Skin of body (tissue), 2 donors: Measurements from ENCODE around the gene MXRA7. TPM values are rescaled to one million over a fixed set of nuclear protein-coding genes. Genes with fewer than 3 reads are reported as not detected.

ENCODE experiments used
- DNase-seq: peaks from one replicate; lab custom pipeline; 2025; lab: John Stamatoyannopoulos, UW
- total RNA-seq: library from RNA; depleted of rRNA; stranded (reverse); fragments of >200 nt; gene quantifications from one replicate; pipeline ENCODE4 v1.2.3, GENCODE V29; 2014

MXRA7 gene
- total RNA-seq, 1 donor from 2014 or later, result 66.4 TPM

DNA sequence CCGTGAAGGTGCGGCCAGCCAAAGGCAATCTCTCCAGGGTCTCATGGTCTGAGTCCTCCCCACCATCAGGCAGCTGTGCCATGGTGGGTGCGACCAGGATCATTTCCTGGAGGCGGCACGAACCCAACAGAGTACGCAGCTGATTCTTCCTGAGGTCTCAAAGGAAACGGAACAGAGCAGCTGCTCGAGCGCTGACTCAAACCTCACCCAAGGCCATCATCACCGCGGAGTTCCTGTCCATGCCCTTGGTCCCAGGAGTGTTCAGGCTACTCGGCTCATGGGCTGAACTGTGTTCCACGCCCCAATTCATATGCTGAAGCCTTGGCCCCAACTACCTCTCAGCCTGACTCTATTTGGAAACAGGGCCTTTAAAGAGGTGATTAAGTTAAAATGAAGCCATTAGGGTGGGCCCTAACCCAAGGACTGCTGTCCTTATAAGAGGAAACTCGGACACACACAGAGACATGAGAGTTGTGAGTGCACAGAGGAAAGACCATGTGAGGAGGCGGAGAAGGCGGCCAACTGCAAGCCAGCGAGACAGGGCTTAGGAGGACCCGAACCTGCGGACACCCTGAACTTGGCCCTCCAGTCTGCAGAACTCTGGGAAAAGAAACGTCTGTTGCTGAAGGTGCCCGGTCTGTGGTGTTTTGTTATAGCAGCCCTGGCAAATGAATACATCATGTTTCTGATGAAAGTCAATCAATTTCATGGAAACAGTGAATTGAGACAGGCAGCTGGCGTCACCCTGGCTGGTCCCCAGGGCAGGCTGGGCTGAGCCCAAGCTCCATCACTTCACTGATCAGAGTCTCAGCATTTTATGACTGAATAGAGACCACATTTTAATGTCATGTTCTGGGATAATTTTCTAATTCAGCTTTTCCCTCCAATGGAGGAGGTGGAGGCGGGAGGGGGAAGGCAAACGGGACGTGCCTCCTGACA is 13.7 kb downstream of the MXRA7 start:
- no peak for DNase-seq

DNA sequence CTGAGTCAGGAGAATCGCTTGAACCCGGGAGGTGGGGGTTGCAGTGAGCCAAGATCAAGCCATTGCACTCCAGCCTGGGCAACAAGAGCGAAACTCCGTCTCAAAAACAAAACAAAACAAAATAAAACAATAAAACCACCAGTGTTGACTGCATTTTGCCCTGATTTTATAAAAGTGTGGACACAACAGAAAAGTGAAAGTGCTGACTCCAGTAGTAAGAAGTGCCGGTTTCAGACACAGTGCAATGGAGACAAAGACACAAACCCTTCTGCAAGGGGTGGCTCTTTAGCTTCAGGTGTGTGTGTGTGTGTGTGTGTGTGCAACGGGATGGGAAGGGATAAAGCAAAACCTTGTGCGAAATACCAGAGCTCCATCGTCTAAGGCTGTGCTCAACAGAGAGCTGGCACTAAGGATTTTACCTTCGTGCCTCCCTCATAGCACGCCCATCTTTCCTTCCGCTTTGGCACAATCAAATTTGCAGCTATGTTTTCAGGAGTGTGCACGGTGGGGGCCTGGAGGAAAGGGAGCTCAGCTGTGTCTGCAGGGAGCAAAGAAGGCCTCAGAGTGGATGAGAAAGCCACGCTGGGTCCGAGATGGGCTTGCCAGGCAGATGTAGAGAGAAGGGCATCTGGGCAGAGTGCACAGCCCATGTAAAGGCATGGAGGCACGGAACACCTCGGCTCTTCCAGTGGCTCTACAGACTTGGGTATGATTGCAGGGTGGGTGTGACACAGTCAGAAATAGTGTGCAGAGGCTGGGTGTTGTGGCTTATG is 15.5 kb downstream of the MXRA7 start:
- DNase-seq, result no peak

DNA sequence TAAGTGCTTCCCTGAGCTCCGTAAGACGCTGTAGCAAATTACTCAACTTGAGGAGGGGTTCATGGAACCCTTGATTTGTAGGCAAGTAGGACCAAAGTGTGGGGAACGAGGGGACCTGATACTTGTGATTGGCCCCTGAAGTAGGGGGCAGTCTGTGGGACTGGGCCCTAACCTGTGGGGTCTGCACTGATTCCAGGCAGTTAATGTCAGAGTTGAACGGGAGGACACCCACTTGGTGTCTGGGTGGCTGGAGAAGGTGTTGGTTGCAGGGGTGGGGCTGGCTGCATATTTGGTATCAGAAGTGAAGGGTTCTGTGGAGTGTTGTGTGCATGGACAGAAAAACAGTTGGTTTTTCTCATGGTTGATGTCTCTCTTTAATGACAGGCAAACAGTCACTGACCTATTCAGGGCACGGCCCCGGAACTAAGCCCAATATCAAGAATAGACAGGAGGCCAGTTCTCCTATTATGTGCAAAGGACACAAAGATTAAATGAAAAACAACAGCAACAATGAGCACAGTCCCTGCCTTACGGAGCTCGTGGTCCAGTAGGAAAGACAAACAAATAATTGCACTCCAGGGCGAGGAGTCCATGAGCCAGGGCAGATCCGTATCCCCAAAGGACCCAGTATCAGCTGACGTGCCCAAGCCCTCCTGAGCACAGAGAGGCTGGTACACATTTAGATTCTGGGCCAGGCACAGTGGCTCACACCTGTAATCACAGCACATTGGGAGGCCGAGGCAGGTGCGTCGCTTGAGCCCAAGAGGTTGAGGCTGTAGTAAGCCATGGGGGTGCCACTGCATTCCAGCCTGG is 19.2 kb downstream of the MXRA7 start:
- no peak for DNase-seq

DNA sequence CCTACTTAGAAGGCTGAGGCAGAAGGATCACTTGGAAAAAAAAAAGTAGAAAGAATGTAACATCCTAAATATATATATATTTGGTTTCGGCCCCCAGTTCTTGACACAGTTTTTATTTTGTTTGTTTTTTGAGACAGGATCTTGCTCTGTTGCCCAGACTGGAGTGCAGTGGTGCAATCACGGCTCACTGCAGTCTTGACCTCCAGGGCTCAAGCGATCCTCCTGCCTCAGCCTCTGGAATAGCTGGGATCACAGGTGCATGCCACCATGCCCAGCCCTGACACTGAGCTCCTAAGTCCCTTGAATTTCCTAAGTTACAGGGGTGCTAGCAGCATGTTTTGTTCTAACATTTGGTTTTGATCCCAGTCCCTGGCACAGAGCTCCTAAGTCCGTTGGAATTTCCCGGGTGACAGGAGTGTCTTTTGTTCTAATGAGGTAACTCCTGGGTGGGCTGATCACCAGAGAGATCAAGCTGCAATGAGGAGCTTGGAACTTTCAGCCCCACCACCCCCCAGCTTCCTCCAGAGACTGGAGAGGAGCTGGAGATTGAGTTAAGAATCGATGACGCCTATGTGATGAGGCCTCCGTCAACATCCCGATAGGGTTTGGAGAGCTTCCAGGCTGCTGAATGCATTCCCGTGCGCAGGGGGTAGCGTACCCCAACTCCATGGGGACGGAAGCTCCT is 20.0 kb downstream of the MXRA7 start:
- no peak for DNase-seq

- DNase-seq, result no peak
Measured at GRCh38 chr17:76689859-76690258, 20.9 kb downstream of the MXRA7 start.

DNA sequence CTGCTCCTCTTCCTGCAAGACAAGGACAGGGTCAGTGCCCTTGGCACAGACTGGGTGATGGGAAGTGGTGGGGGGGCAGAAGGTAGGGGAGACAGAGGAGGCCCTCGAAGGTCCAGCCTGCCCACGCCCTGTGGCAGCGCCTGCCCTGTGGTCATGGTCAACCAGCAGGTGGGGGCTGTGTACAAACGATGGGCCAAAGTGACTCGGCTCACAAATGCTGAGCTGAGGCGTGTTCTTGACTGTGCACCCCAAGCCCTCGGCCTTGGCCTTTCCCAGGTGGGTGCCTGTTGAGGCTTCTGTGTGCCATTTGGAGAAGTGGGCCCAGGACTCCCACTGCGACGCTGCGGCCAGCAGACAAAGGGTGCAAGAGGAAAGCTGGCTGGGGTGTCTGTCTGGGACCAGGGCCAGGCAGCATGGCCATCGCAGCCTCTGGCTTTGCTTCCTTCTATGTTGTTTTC is 22.6 kb downstream of the MXRA7 start:
- no peak for DNase-seq

DNA sequence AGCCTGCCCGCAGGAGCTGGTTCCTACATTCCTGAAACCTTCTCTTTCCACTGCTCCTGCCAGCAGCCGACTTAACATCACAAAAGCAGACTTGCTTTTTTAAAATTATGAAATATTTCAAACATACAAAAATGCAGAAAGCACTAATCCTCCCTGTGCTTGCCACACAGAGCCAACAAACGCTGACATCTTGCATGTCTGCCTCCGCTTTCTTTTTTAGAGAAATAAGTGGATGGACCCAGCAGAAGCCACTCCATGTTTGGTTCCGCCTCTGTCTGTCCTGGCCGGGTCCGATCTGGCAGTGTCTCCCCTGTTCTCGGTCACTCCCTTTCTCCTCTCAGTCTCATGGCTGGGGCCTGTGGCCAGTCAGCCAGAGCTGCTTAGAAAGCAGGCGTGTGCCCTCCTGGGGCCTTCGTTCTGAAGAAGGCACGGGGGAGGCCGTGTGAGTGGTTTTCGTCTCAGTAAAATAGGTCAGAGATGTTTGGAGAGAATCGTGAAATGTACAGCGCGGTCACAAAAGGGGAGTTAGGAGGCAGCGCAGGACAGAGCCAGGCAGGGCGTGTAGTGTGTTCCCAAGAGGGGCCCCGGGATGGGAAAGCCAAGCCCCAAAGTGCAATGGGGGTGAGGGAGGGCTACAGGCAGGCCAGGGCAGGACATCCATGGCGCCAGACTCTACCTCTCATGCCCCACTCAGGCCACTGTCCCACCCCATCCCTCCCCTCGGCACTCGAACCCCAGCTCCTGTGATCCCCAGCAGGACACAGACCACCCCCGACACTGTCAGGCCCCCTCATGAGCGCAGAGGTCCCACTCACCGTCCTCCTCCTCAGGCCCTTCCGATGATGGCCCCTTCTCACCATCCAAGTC is 23.2 kb downstream of the MXRA7 start:
- DNase-seq, result peak; percentile 40

DNA sequence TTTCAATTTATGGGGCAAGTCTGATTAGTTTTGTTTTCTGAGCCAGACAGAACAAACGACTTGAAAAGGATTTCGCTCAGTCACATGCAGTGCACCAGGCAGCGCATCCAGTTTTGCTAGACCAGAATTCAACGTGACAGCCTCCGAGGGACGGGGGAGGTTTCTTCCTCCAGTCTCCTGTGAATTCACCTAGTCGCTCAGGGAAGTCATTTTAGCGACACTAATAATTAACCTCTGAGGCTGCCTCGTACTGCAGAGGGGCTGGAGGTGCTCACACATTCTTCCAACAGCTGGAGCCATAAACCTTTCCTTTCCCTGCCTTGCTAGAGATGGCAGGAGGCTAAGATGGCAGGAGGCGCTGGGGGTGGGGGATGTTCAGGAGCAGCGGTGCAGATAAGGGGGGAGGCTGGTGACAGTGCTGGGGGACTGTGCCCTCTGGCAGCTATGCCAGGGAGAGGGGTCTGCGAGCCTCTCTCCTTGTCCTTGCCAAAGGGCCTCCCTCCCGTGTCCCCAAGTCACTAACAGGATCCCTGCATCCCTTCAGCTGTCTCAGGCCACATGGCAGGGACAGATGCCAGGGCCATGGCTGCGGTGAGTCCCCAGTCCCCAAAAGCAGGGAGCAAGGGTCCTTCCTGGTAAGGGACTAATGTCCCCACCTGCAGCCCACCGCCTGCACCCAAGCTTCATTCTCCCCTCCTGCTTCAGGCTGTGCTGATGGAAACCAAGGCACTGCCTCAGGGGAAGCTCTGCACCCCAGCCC is 24.0 kb downstream of the MXRA7 start:
- DNase-seq, result no peak

DNA sequence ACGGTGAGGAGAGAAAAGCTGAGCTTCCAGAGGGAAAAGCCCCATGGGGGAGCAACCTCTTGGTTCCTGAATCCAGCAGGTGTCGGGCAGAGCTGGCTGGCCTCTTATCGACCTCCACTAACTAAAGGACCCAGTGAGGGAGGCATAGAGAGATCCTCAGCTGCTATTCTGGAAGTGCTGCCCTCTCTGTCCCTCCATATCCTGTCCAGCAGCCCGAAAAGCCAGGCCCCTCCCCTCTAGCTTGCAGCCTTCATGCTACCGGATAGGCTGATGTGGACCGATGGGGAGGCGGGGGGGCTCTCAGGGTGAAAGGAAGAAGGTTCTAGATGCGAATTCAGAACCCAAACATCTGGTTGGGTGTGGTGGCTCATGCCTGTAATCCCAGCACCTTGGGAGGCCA is 24.9 kb downstream of the MXRA7 start:
- no peak for DNase-seq

GRCh38 chr17:76685366-76685765 is 25.4 kb downstream of the MXRA7 start:
- no peak for DNase-seq

- no peak for DNase-seq
Measured at GRCh38 chr17:76684756-76685155, 26.0 kb downstream of the MXRA7 start.

DNA sequence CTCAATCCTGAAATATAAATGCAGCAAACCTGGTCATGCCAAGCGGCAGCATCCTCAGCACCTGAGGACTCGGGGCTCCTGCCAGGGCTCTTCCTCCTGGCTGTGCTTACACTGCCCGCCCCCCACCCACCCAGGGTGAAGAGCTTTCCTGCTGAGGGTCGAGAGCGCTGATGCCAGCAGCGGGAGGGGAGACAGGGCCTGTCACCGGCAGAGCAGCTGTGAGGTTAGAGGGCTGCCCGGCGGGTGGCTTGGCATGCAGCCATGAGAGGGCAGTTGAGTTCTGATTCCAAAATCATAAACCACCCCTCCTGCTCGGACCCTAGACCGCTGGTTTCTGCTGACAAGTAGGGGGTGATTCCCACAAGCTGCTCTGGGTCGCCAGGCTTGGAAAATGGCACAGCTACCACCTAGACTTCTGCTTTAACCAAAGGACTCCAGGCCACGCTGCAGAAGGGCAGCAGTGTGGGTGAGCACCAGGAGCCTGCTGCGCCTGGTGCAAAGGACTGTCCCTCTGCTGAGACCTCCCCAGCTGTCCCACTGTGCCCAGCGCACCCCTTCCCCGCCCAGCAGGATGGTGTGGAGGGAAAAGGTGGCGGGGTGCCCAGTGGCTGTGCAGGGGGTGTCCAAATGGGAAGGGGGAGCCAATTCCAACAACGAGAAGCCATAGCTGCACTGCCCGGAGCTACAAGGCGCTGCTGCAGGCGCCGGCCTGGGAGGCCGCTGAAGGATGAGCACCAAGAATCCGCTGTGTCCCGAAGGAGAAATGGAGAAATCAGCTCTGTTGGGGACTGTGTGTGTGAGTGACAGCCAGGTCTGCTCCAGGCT is 26.6 kb downstream of the MXRA7 start:
- no peak for DNase-seq

DNA sequence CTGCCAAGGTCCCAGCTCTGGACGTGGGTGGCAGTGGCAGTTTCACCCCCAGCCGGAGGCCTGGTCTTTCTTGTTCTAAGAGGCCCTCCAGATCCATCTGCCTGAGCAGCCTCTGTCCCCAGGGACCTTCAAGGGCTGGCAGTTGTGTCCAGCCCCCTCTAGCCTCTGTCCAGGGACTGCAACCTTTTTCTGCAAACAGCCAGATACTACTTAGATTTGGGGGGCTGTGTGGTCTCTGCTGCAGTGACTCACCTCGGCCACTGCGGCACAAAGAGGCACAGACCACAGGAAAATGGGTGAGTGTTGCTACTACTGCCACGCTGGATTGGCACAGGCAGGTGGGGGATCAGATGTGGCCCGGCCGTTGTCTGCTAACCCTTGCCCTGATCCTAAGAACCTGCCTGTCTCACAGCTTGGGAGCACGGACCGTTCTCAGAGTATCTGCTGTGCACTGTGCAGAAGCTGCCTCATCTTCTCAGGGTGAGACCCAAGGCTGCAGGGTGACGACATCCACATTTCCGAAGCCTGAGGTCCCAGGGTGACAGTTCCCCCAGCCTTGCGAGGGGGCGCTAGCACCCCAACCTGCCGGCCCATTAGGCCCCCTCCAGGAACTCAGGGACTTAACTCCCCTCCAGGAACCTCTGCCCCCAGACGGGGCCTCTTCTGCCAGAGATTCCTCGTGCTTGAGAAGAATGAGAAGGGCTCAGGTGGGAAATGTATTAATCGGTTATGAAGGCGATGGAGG is 27.6 kb downstream of the MXRA7 start:
- no peak for DNase-seq

DNA sequence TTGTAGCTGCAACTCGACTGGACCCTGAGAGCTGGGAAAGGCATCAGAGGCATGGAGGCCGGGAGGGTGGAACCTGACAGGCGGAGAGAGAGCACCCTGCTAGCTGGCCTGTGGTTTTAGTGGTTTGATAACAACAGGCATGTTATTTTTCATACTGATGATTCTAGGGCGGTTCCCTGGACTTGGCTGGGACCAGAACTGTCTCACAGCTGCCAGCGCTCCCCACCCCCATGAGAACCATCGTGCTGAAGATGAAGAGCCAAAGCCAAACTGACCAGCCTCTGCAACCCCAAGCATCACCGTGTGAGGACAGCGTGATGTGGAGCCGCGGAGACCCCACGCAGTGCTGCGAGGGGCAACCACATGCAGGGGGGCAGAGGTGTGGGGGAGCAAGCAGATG is 28.5 kb downstream of the MXRA7 start:
- no peak for DNase-seq

- peak; percentile 20 for DNase-seq
Measured at GRCh38 chr17:76681222-76682137, 29.3 kb downstream of the MXRA7 start.

DNA sequence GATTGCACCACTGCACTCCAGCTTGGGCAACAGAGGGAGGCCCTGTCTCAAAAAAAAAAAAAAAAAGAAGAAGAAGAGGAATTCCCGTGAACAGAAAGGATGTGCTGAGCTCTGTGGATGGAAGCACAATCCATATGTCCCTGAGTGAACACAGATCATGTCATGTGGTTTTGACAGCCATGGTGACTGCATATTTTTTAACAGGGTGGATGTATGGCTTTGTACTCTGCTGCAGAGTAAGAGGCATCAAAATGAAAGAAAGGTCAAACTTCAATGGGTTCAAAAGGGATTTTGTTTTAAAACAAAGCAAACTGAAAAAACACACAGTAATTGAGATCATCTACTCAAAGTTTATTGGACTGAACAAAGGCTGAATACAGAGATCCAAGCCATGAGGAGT is 31.5 kb downstream of the MXRA7 start:
- no peak for DNase-seq

- no peak for DNase-seq
Measured at GRCh38 chr17:76678330-76678729, 32.4 kb downstream of the MXRA7 start.
